Activated T-helper 9 cell treated with anti-CD3 and anti-CD28 coated beads, Interleukin-2, amount 50 U/mL, for 16 hours (primary cell): ENCODE data around the gene TMEM116.
"Not testable (repeated sequence)": the region's sequence is repeated elsewhere in the genome, so short reads cannot be mapped to it uniquely, and the experiment has no call there.

ENCODE experiments used
- DNase-seq: peaks from one replicate; pipeline ENCODE4 v3.0.0-alpha.2; 2020; ENCODE audit warnings: low read depth

Gene TMEM116

GRCh38 chr12:112009596-112009995 lies 3.4 kb downstream of the TMEM116 start:
- not testable (repeated sequence) for DNase-seq

- no peak for DNase-seq
Observed at GRCh38 chr12:112008918-112009317, 4.0 kb downstream of the TMEM116 start.

GRCh38 chr12:112007945-112008344 lies 5.0 kb downstream of the TMEM116 start:
- DNase-seq = no peak

- no peak for DNase-seq
Observed at GRCh38 chr12:112005419-112006395, 7.3 kb downstream of the TMEM116 start.

GRCh38 chr12:112004041-112004440 lies 8.9 kb downstream of the TMEM116 start:
- DNase-seq = no peak

- DNase-seq = no peak
Observed at GRCh38 chr12:112001576-112001975, 11.4 kb downstream of the TMEM116 start.

GRCh38 chr12:112000820-112001219 lies 12.1 kb downstream of the TMEM116 start:
- DNase-seq = no peak

GRCh38 chr12:111999129-111999528 lies 13.8 kb downstream of the TMEM116 start:
- not testable (repeated sequence) for DNase-seq

GRCh38 chr12:111998015-111998414 lies 14.9 kb downstream of the TMEM116 start:
- DNase-seq = no peak

GRCh38 chr12:111997300-111997699 lies 15.7 kb downstream of the TMEM116 start:
- DNase-seq = no peak

- DNase-seq = no peak
Observed at GRCh38 chr12:111995782-111996480, 17.0 kb downstream of the TMEM116 start.

GRCh38 chr12:111994211-111995111 lies 18.5 kb downstream of the TMEM116 start:
- DNase-seq = not testable (repeated sequence)

- no peak for DNase-seq
Observed at GRCh38 chr12:111993292-111994150, 19.4 kb downstream of the TMEM116 start.

- no peak for DNase-seq
Observed at GRCh38 chr12:111992464-111992863, 20.5 kb downstream of the TMEM116 start.

GRCh38 chr12:111991946-111992345 lies 21.0 kb downstream of the TMEM116 start:
- no peak for DNase-seq

GRCh38 chr12:111991535-111991934 lies 21.4 kb downstream of the TMEM116 start:
- DNase-seq = no peak

GRCh38 chr12:111984820-111985219 lies 28.1 kb downstream of the TMEM116 start:
- no peak for DNase-seq

- DNase-seq = no peak
Observed at GRCh38 chr12:111981987-111982386, 31.0 kb downstream of the TMEM116 start.

- no peak for DNase-seq
Observed at GRCh38 chr12:111980598-111980997, 32.4 kb downstream of the TMEM116 start.

- no peak for DNase-seq
Observed at GRCh38 chr12:111978545-111978944, 34.4 kb downstream of the TMEM116 start.

- DNase-seq = no peak
Observed at GRCh38 chr12:111976860-111977259, 36.1 kb downstream of the TMEM116 start.
